Measurements from ENCODE around the gene LRRTM4. TPM values are rescaled to one million over a fixed set of nuclear protein-coding genes. Genes with fewer than 3 reads are reported as not detected.

LRRTM4 gene
- total RNA-seq, 4 donors from 2014 or later, result not detected

DNA sequence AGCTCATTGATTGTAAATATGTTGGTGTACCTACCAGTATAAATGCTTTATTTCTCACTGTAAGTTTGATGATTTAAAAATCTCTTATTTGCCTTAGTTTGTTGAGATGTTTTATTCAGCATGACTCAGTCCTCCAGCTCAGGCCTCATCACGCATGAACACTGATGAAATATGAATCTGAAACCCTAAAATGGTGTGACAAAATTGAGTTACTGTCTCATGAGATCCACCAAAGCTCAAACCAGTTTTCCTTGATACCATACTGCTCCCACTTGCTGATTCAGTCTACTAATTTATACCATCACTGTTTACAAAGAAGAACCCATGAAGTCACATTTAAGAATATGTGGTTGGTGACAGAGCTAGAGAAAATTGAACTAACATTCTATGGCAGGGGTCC is 524.9 kb downstream of the LRRTM4 start:
- no peak overlapping the region for H3K4me3 ChIP-seq (replicated peaks in 1 of 3)
- intact Hi-C loops (cut with DNase I), result no loop called here
- no peaks in the 10 kb centered on the region for H3K4me1 ChIP-seq
- TF ChIP-seq, protein P1, sequence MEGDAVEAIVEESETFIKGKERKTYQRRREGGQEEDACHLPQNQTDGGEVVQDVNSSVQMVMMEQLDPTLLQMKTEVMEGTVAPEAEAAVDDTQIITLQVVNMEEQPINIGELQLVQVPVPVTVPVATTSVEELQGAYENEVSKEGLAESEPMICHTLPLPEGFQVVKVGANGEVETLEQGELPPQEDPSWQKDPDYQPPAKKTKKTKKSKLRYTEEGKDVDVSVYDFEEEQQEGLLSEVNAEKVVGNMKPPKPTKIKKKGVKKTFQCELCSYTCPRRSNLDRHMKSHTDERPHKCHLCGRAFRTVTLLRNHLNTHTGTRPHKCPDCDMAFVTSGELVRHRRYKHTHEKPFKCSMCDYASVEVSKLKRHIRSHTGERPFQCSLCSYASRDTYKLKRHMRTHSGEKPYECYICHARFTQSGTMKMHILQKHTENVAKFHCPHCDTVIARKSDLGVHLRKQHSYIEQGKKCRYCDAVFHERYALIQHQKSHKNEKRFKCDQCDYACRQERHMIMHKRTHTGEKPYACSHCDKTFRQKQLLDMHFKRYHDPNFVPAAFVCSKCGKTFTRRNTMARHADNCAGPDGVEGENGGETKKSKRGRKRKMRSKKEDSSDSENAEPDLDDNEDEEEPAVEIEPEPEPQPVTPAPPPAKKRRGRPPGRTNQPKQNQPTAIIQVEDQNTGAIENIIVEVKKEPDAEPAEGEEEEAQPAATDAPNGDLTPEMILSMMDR (IDR thresholded peaks at IDR 0.05), result no peak
- TF ChIP-seq POLR2A (IDR thresholded peaks at IDR 0.05), result no peak
- no peaks in the 10 kb centered on the region for H3K36me3 ChIP-seq
- no peaks in the 10 kb centered on the region for H3K27me3 ChIP-seq
- no peak overlapping the region for H3K27ac ChIP-seq
- WGBS, 2 donors, result 94 to 95% methylated on average over 1 of the region's 1 CpG
- DNase-seq, result no peak
- no peaks in the 10 kb centered on the region for H3K9me3 ChIP-seq

GRCh38 chr2:76985387-76986136 is 536.6 kb downstream of the LRRTM4 start:
- WGBS, 2 donors, result 32 to 34% methylated on average over 11 of the region's 11 CpGs
- no peak overlapping the region for H3K4me3 ChIP-seq (replicated peaks in 1 of 3)
- TF ChIP-seq, protein P1 (IDR thresholded peaks at IDR 0.05), result no peak
- TF ChIP-seq POLR2A (IDR thresholded peaks at IDR 0.05), result no peak
- no peaks in the 10 kb centered on the region for H3K9me3 ChIP-seq
- H3K36me3 ChIP-seq, result no peaks in the 10 kb centered on the region
- DNase-seq, result no peak
- no peaks in the 10 kb centered on the region for H3K27me3 ChIP-seq
- H3K27ac ChIP-seq, result no peak overlapping the region
- no peaks in the 10 kb centered on the region for H3K4me1 ChIP-seq
- intact Hi-C loops (cut with DNase I), result no loop called here

- no peaks in the 10 kb centered on the region for H3K9me3 ChIP-seq
- H3K27me3 ChIP-seq, result no peaks in the 10 kb centered on the region
- no peak overlapping the region for H3K4me3 ChIP-seq (replicated peaks in 1 of 3)
- H3K4me1 ChIP-seq, result no peaks in the 10 kb centered on the region
- TF ChIP-seq, protein P1 (IDR thresholded peaks at IDR 0.05), result no peak
- TF ChIP-seq POLR2A (IDR thresholded peaks at IDR 0.05), result no peak
- no peak overlapping the region for H3K27ac ChIP-seq
- 82 to 92% methylated on average over 2 of the region's 2 CpGs for WGBS, 2 donors
- no peaks in the 10 kb centered on the region for H3K36me3 ChIP-seq
- no peak for DNase-seq
- intact Hi-C loops (cut with DNase I), result no loop called here
These were observed 537.8 kb downstream of the LRRTM4 start for GRCh38 chr2:76984359-76984758.

DNA sequence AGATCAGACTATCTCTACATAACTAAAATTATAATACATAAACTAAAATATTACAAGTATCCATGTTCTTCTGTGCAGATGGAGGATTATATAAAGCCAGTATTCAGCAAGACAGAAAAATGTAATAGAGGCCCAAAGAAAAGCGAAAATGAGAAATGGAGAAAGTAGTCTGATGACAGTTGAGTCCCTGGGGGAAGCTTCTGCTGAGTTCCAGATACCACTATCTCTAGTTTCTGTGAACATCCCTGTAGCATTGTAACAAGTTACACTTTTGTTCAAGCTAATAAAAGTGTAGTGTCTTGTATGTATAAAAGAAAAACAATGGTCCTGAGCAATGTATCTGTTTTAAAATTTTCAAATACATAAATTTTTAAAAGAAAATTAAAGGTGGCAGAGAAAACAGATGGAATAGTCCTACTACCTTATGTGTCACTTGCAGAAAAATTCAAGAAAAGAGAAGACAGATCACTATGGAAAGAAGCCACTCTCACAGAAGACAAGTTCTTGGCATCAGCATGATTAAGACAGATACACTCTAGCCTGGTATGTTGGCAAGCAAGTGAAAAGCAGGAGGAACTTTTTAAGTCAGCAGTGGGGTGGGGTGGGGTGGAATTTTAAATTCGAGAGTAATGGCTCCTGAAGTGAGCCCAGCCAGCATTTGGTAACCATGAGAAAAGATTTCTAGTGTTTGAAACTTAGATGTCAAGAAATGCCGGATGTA is 541.9 kb downstream of the LRRTM4 start:
- H3K4me1 ChIP-seq, result no peaks in the 10 kb centered on the region
- H3K27me3 ChIP-seq, result no peaks in the 10 kb centered on the region
- WGBS, 2 donors, result 63 to 67% methylated on average over 3 of the region's 3 CpGs
- intact Hi-C loops (cut with DNase I), result no loop called here
- H3K27ac ChIP-seq, result no peak overlapping the region
- TF ChIP-seq, protein P1 (IDR thresholded peaks at IDR 0.05), result no peak
- TF ChIP-seq POLR2A (IDR thresholded peaks at IDR 0.05), result no peak
- no peak for DNase-seq
- H3K4me3 ChIP-seq (replicated peaks in 1 of 3), result no peak overlapping the region
- H3K36me3 ChIP-seq, result no peaks in the 10 kb centered on the region
- no peaks in the 10 kb centered on the region for H3K9me3 ChIP-seq

Measured in thyroid gland (tissue), 4 donors.